ENCODE measurements around the gene TFPI2. TPM values are rescaled to one million over a fixed set of nuclear protein-coding genes. Genes with fewer than 3 reads are reported as not detected.
A peak's percentile ranks its signal among the peaks of the same experiment; 100 is the strongest.

Gene TFPI2
- total and polyA plus RNA-seq, 4 donors, result 1.4 to 9.1 (median 3.6) TPM

GRCh38 chr7:93921186-93921585 is 30.6 kb upstream of the TFPI2 start:
- peak overlapping the region; percentile 46 to 64 for H3K27ac ChIP-seq (ENCODE audit: low read depth in 1 of 2, low read length in 2 of 2)
- no peak overlapping the region for H3K9ac ChIP-seq (ENCODE audit: low read depth in 1 of 2, low read length in 2 of 2)
- peaks cover 0 to 9% (median 4%) of the 10 kb centered on the region in 4 donors for H3K4me1 ChIP-seq (ENCODE audit: control insufficient read depth in 4 of 4, insufficient read depth in 4 of 4, low read length in 3 of 4)
- no peaks in the 10 kb centered on the region for H3K36me3 ChIP-seq (ENCODE audit: control insufficient read depth in 4 of 4, insufficient read depth in 3 of 4, low read depth in 1 of 4, low read length in 3 of 4)
- WGBS, result 62% methylated on average over 8 of the region's 8 CpGs
- H3K27me3 ChIP-seq (ENCODE audit: control insufficient read depth in 4 of 4, insufficient read depth in 4 of 4, low read length in 3 of 4), result peaks cover 0 to 7% (median 0%) of the 10 kb centered on the region in 4 donors
- DNase-seq (ENCODE audit: low spot score), result no peak
- H3K4me3 ChIP-seq (ENCODE audit: low read depth in 1 of 3, low read length in 3 of 3), result no peak overlapping the region
- H3K9me3 ChIP-seq (ENCODE audit: control insufficient read depth in 4 of 4, low read length in 3 of 4), result no peaks in the 10 kb centered on the region
- TF ChIP-seq FOXA2 (IDR thresholded peaks at IDR 0.05) (no peak), SP1 (IDR thresholded peaks at IDR 0.05) (no peak), NR2F2 (IDR thresholded peaks at IDR 0.05) (no peak), MAX (IDR thresholded peaks at IDR 0.05) (no peak), EGR1 (IDR thresholded peaks at IDR 0.05; ENCODE audit: low read depth in 2 of 2) (no peak), CTCF (IDR thresholded peaks at IDR 0.05; ENCODE audit: low read depth, low read length, missing input control) (no peak), RAD21 (IDR thresholded peaks at IDR 0.05) (no peak), REST (IDR thresholded peaks at IDR 0.05) (no peak), ZBTB33 (IDR thresholded peaks at IDR 0.05) (no peak), GABPA (IDR thresholded peaks at IDR 0.05 in 1 of 2, conservative IDR thresholded peaks at IDR 0.05 in 1 of 2) (no peak), FOXA1 (IDR thresholded peaks at IDR 0.05) (no peak), YY1 (IDR thresholded peaks at IDR 0.05) (no peak), TAF1 (conservative IDR thresholded peaks at IDR 0.05) (no peak), RXRA (IDR thresholded peaks at IDR 0.05) (no peak), HNF4A (conservative IDR thresholded peaks at IDR 0.05) (no peak), JUND (IDR thresholded peaks at IDR 0.05) (no peak), ATF3 (IDR thresholded peaks at IDR 0.05) (no peak), HNF4G (IDR thresholded peaks at IDR 0.05) (no peak)

Measured in liver (tissue), 9 donors.